Tibial artery (tissue), 4 donors: ENCODE results near the gene PLA1A.

Experiments used
- DNase-seq, 2 donors: peaks; one replicate each; pipeline ENCODE4 v3.0.0-alpha.2; 2019
- H3K27ac ChIP-seq, 2 donors: fragments of 200-600 bp; sonication (generic) in 1 of 2; 1 replicate in 1 of 2; 2 replicates in 1 of 2; pipeline ENCODE4 v1.5.1; 2018 to 2019; ENCODE audit warnings: mild to moderate bottlenecking in 1 of 2
- H3K27me3 ChIP-seq, 2 donors: fragments of 200-600 bp; sonication (generic) in 1 of 2; one replicate each; pipeline versions ENCODE4 v1.5.1 to v1.6.0; 2016 to 2019
- H3K36me3 ChIP-seq, 3 donors: fragments of 200-600 bp; sonication (generic) in 2 of 3; one replicate each; pipeline ENCODE4 v1.5.1; 2016 to 2019; ENCODE audit warnings: mild to moderate bottlenecking in 2 of 3
- H3K4me1 ChIP-seq, 4 donors: fragments of 200-600 bp; sonication (generic) in 2 of 4; 1 replicate in 3 of 4; 2 replicates in 1 of 4; pipeline ENCODE4 v1.5.1; 2016 to 2019
- H3K4me3 ChIP-seq, 2 donors: fragments of 200-600 bp; sonication (generic) in 1 of 2; 1 replicate in 1 of 2; 2 replicates in 1 of 2; pipeline ENCODE4 v1.5.1; 2018 to 2019; ENCODE audit warnings: mild to moderate bottlenecking in 2 of 2
- H3K9me3 ChIP-seq, 3 donors: fragments of 200-600 bp; sonication (generic) in 1 of 3; one replicate each; pipeline ENCODE4 v1.5.1; 2016 to 2019
- intact Hi-C: fragments of 100-400 bp; cut with DNase I; formaldehyde crosslinking; loops from one replicate; pipeline ENCODE4 v1.15.0; 2023; ENCODE audit warnings: low total_unique reads
- TF ChIP-seq, protein P1 (sequence below), 2 experiments: fragments of 200-600 bp in 1 of 2; fragments of 450-650 bp in 1 of 2; IDR thresholded peaks; one replicate each; pipeline ENCODE4 v1.5.1; 2017 to 2019; ENCODE audit warnings: antibody characterized with exemption in 2 of 2, mild to moderate bottlenecking in 1 of 2, moderate library complexity in 1 of 2

PLA1A gene

DNA sequence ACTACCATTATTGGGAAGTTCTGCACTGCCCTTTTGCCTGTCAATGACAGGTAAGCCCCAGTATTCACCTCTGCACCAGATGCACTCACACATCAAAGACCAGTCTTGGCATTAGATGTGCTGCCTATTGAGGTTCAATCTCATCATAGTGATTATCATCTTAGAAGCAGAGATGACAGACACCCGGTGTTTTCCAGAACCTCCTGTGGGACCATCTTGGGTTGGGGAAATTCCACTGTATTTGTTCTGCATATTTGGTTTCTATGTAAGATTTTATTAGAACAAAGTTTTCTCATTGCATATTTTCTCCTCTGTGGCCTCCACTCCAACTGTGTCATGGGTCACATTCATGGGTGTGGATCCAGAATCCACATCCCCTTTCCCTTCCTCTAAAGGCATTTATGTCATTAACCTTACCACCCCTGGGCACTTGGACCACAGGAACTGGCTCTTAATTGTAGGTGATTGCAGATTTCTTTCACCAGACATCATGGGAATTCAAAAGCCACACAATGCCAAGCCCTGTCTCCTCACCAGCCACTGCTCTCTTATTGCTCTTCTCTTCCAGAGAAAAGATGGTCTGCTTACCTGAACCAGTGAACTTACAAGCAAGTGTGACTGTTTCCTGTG lies 31.2 kb downstream of the PLA1A start:
- H3K4me1 ChIP-seq: peaks cover 0 to 52% (median 0%) of the 10 kb centered on the region in 4 donors
- TF ChIP-seq, protein P1, sequence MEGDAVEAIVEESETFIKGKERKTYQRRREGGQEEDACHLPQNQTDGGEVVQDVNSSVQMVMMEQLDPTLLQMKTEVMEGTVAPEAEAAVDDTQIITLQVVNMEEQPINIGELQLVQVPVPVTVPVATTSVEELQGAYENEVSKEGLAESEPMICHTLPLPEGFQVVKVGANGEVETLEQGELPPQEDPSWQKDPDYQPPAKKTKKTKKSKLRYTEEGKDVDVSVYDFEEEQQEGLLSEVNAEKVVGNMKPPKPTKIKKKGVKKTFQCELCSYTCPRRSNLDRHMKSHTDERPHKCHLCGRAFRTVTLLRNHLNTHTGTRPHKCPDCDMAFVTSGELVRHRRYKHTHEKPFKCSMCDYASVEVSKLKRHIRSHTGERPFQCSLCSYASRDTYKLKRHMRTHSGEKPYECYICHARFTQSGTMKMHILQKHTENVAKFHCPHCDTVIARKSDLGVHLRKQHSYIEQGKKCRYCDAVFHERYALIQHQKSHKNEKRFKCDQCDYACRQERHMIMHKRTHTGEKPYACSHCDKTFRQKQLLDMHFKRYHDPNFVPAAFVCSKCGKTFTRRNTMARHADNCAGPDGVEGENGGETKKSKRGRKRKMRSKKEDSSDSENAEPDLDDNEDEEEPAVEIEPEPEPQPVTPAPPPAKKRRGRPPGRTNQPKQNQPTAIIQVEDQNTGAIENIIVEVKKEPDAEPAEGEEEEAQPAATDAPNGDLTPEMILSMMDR (IDR thresholded peaks at IDR 0.05): no peak
- H3K4me3 ChIP-seq: no peak overlapping the region
- intact Hi-C loops: no loop called here
- H3K27ac ChIP-seq: peak overlapping the region in 1 of 2 donors; percentile 36
- no peaks in the 10 kb centered on the region for H3K36me3 ChIP-seq
- DNase-seq: no peak
- H3K9me3 ChIP-seq: no peaks in the 10 kb centered on the region
- no peaks in the 10 kb centered on the region for H3K27me3 ChIP-seq

DNA sequence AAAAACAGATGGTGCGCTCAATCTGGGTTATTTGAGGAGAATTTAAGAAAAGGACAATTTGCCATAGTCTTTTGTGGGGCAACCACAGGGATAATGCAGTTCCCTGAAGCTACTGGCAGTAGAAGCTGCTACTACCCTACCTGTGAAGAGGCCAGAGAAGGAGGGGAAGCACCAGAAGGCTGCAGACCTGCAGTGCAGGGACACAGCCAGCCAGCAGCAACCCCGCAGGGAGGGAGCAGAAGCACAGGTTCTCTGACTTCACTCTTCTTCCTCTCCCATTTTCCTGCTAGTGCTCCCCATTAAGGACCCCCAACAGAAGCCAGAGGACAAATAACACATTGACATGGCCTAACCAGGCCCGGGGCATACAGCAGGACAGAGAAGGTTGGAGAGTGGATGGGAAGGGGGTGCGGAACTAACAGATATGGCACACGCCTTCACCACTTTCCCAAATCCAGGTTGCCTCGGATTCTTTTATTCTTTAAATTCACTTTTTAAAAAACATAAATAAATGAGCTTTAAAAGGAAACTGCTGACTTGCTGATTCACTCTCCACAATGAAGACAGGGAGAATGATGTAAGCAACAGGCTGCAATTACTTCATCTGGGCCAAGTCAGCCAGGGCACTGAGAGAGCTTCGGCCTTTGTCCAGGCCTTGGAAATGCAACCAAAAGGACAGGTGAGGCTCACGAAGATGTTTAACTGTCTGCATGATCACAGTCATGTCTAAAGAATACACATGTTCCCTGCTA lies 32.6 kb downstream of the PLA1A start:
- H3K27ac ChIP-seq: peak overlapping the region; percentile 47 to 51
- H3K36me3 ChIP-seq: no peaks in the 10 kb centered on the region
- DNase-seq: no peak
- no peaks in the 10 kb centered on the region for H3K9me3 ChIP-seq
- no peaks in the 10 kb centered on the region for H3K27me3 ChIP-seq
- no peak overlapping the region for H3K4me3 ChIP-seq
- intact Hi-C loops: no loop called here
- TF ChIP-seq, protein P1 (IDR thresholded peaks at IDR 0.05): no peak
- peaks cover 0 to 52% (median 0%) of the 10 kb centered on the region in 4 donors for H3K4me1 ChIP-seq

DNA sequence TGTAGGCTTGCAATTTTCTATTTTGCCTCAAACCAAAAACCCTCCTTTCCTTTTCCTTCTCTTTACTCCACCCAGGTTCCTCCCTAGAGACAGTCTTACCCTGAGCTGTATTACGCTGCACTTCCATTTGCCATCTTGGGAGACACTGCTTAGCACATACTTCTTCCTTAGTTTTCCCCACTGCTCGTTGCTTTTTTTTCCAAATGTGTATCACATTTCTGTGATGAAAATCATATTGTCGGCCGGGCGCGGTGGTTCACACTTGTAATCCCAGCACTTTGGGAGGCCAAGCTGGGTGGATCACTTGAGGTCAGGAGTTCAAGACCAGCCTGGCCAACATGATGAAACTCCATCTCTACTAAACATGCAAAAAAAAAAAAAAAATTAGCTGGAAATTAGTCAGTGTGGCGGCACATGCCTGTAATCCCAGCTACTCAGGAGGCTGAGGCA lies 33.2 kb downstream of the PLA1A start:
- DNase-seq: no peak

DNA sequence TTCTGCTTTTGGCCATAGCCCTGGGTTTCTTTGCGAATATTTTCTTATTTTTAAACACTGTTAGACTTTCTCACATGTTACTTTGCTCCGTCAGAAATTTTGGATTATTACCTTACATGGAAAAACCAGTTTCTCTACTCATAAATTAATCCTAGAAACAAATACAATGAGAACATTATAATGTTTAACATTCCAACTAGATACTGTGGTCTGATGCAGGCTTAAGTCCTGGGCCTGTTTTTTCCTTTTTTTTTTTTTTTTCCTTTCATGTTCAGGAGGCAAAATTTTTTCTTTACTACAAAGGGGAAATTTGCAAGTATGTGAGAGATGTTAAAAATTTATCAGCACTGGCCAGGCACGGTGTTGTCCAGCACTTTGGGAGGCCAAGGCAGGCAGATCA lies 33.8 kb downstream of the PLA1A start:
- Histone ChIP-seq H3K27ac (peak overlapping the region in 1 of 2 donors; percentile 51), H3K36me3 (no peaks in the 10 kb centered on the region), H3K4me1 (peaks cover 0 to 49% (median 0%) of the 10 kb centered on the region in 4 donors), H3K4me3 (no peak overlapping the region), H3K27me3 (no peaks in the 10 kb centered on the region), H3K9me3 (no peaks in the 10 kb centered on the region)
- DNase-seq: no peak
- TF ChIP-seq, protein P1 (IDR thresholded peaks at IDR 0.05): no peak
- intact Hi-C loops: no loop called here

More for the DNA sequence above, 33.2 kb downstream of the PLA1A start:
- Histone ChIP-seq H3K9me3 (no peaks in the 10 kb centered on the region), H3K27me3 (no peaks in the 10 kb centered on the region), H3K4me3 (no peak overlapping the region), H3K36me3 (no peaks in the 10 kb centered on the region), H3K27ac (peak overlapping the region; percentile 47 to 51), H3K4me1 (peaks cover 0 to 49% (median 0%) of the 10 kb centered on the region in 4 donors)
- intact Hi-C loops: no loop called here
- TF ChIP-seq, protein P1 (IDR thresholded peaks at IDR 0.05): no peak

DNA sequence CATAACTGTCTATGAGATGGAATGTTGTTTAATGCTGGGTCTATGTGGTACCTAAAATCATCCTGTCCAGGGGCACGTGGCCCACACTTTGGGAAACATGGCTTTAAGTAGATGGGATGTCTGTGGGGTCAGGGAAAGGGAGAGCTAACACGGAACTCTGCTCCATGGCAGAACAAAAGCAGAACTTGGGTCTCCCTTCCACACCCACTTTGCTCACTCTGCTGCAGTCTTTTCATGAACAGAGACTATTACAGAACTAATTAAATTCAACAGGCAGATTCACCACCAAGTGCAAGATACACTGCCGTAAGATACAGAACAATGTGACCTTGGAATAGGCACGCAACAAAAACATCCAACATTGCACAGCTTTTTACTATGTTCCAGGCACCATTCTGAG lies 34.5 kb downstream of the PLA1A start:
- intact Hi-C loops: no loop called here
- no peaks in the 10 kb centered on the region for H3K9me3 ChIP-seq
- H3K36me3 ChIP-seq: no peaks in the 10 kb centered on the region
- H3K4me1 ChIP-seq: peaks cover 0 to 46% (median 0%) of the 10 kb centered on the region in 4 donors
- H3K27ac ChIP-seq: peak overlapping the region in 1 of 2 donors; percentile 51
- TF ChIP-seq, protein P1 (IDR thresholded peaks at IDR 0.05): no peak
- DNase-seq: no peak
- H3K4me3 ChIP-seq: no peak overlapping the region
- H3K27me3 ChIP-seq: no peaks in the 10 kb centered on the region
